ENCODE measurements around the gene ELK3.
A peak's percentile ranks its signal among the peaks of the same experiment; 100 is the strongest.

Gene ELK3

DNA sequence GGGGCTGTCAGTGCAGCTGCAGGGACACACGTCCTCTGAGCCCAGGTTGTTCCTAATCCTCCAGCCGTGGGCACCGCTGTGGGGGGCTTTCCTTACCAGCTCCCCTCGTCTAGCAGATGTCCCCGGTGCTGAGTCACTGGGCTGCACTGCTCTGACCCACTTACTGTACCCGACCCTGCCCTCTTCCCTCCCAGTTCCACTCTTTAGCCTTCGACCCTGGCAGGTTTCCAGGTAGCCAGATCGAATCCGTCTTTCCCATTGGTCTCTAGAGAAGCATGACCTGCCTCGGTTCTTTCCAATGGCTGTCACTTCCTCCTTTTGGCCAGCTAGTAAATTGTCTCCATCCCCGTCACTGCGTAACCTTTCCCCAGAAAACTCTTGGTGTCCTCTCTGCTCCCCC lies 48.4 kb downstream of the ELK3 start:
- H3K18ac ChIP-seq (ENCODE audit: low read length): peak overlapping the region; percentile 69
- H3K27ac ChIP-seq (replicated peaks; ENCODE audit: low read length): no peak overlapping the region
- no peaks in the 10 kb centered on the region for H3K27me3 ChIP-seq (ENCODE audit: control insufficient read depth in 3 of 3, insufficient read depth in 3 of 3, low read depth in 1 of 3, low read length in 3 of 3)
- no peak overlapping the region for H2BK120ac ChIP-seq (ENCODE audit: low read depth, low read length)
- no CpG with 5 or more reads among the region's 12 CpGs for WGBS, 2 donors (ENCODE audit: extremely low coverage in 2 of 2, insufficient read length in 2 of 2, insufficient replicate concordance in 1 of 2)
- no peak for DNase-seq (ENCODE audit: low spot score)
- H3K36me3 ChIP-seq (replicated peaks in 1 of 2; ENCODE audit: control insufficient read depth in 2 of 2, insufficient read depth in 2 of 2, low read length in 2 of 2): peaks cover 0 to 6% of the 10 kb centered on the region in 2 donors
- no peak overlapping the region for H3K9ac ChIP-seq (ENCODE audit: low read depth, low read length, poor library complexity)
- H3K9me3 ChIP-seq (replicated peaks in 1 of 2; ENCODE audit: control insufficient read depth in 2 of 2, insufficient read depth in 1 of 2, low read depth in 1 of 2, low read length in 2 of 2): no peaks in the 10 kb centered on the region
- H4K8ac ChIP-seq (ENCODE audit: low read depth, low read length): no peak overlapping the region
- H3K4me2 ChIP-seq (ENCODE audit: insufficient read depth, low read length, poor library complexity, severe bottlenecking): no peak overlapping the region
- H2BK15ac ChIP-seq (ENCODE audit: low read length): no peak overlapping the region
- H3K4me1 ChIP-seq (ENCODE audit: control insufficient read depth in 2 of 2, insufficient read depth in 1 of 2, low read depth in 1 of 2, low read length in 2 of 2): peaks cover 3 to 13% of the 10 kb centered on the region in 2 donors
- H3K4ac ChIP-seq (ENCODE audit: low read length): no peak overlapping the region
- H2AK5ac ChIP-seq (ENCODE audit: low read depth, low read length): no peak overlapping the region
- no peaks in the 10 kb centered on the region for H3K79me1 ChIP-seq (ENCODE audit: low read depth, low read length)
- no peak overlapping the region for H2BK12ac ChIP-seq (ENCODE audit: low read length)
- H2AFZ ChIP-seq (ENCODE audit: low read length): no peak overlapping the region
- H3K4me3 ChIP-seq (ENCODE audit: low read length in 2 of 2): no peak overlapping the region
- no peak overlapping the region for H2BK5ac ChIP-seq (ENCODE audit: low read length)
- H3K14ac ChIP-seq (ENCODE audit: low read length): no peak overlapping the region
- H4K91ac ChIP-seq (ENCODE audit: low read depth, low read length, poor library complexity): no peak overlapping the region
- H3K23ac ChIP-seq (ENCODE audit: low read depth, low read length, poor library complexity): no peak overlapping the region

- Histone ChIP-seq H3K79me1 (ENCODE audit: low read depth, low read length) (no peaks in the 10 kb centered on the region), H2BK5ac (ENCODE audit: low read length) (no peak overlapping the region), H3K36me3 (replicated peaks in 1 of 2; ENCODE audit: control insufficient read depth in 2 of 2, insufficient read depth in 2 of 2, low read length in 2 of 2) (peaks cover 0 to 18% of the 10 kb centered on the region in 2 donors), H2BK15ac (ENCODE audit: low read length) (no peak overlapping the region), H3K18ac (ENCODE audit: low read length) (no peak overlapping the region), H4K8ac (ENCODE audit: low read depth, low read length) (no peak overlapping the region), H2AFZ (ENCODE audit: low read length) (no peak overlapping the region), H3K27ac (replicated peaks; ENCODE audit: low read length) (no peak overlapping the region), H4K91ac (ENCODE audit: low read depth, low read length, poor library complexity) (no peak overlapping the region), H3K4me2 (ENCODE audit: insufficient read depth, low read length, poor library complexity, severe bottlenecking) (no peak overlapping the region), H3K23ac (ENCODE audit: low read depth, low read length, poor library complexity) (no peak overlapping the region), H3K9ac (ENCODE audit: low read depth, low read length, poor library complexity) (no peak overlapping the region), H3K27me3 (ENCODE audit: control insufficient read depth in 3 of 3, insufficient read depth in 3 of 3, low read depth in 1 of 3, low read length in 3 of 3) (no peaks in the 10 kb centered on the region), H2AK5ac (ENCODE audit: low read depth, low read length) (no peak overlapping the region), H2BK120ac (ENCODE audit: low read depth, low read length) (no peak overlapping the region), H3K4me3 (ENCODE audit: low read length in 2 of 2) (no peak overlapping the region), H3K14ac (ENCODE audit: low read length) (no peak overlapping the region), H3K4ac (ENCODE audit: low read length) (no peak overlapping the region), H3K9me3 (replicated peaks in 1 of 2; ENCODE audit: control insufficient read depth in 2 of 2, insufficient read depth in 1 of 2, low read depth in 1 of 2, low read length in 2 of 2) (no peaks in the 10 kb centered on the region), H2BK12ac (ENCODE audit: low read length) (no peak overlapping the region), H3K4me1 (ENCODE audit: control insufficient read depth in 2 of 2, insufficient read depth in 1 of 2, low read depth in 1 of 2, low read length in 2 of 2) (peaks cover 8 to 10% of the 10 kb centered on the region in 2 donors)
- WGBS, 2 donors (ENCODE audit: extremely low coverage in 2 of 2, insufficient read length in 2 of 2, insufficient replicate concordance in 1 of 2): no CpG with 5 or more reads among the region's 13 CpGs
- DNase-seq (ENCODE audit: low spot score): no peak
These were observed 50.7 kb downstream of the ELK3 start for GRCh38 chr12:96244826-96245225.

- peaks cover 0 to 28% of the 10 kb centered on the region in 2 donors for H3K36me3 ChIP-seq (replicated peaks in 1 of 2; ENCODE audit: control insufficient read depth in 2 of 2, insufficient read depth in 2 of 2, low read length in 2 of 2)
- H3K79me1 ChIP-seq (ENCODE audit: low read depth, low read length): no peaks in the 10 kb centered on the region
- H3K27ac ChIP-seq (replicated peaks; ENCODE audit: low read length): no peak overlapping the region
- no peak overlapping the region for H4K91ac ChIP-seq (ENCODE audit: low read depth, low read length, poor library complexity)
- no peak overlapping the region for H2BK120ac ChIP-seq (ENCODE audit: low read depth, low read length)
- no peak overlapping the region for H3K9ac ChIP-seq (ENCODE audit: low read depth, low read length, poor library complexity)
- no peak overlapping the region for H3K18ac ChIP-seq (ENCODE audit: low read length)
- H3K27me3 ChIP-seq (ENCODE audit: control insufficient read depth in 3 of 3, insufficient read depth in 3 of 3, low read depth in 1 of 3, low read length in 3 of 3): no peaks in the 10 kb centered on the region
- H3K4me3 ChIP-seq (ENCODE audit: low read length in 2 of 2): no peak overlapping the region
- H2BK5ac ChIP-seq (ENCODE audit: low read length): no peak overlapping the region
- peaks cover 0 to 6% of the 10 kb centered on the region in 2 donors for H3K4me1 ChIP-seq (ENCODE audit: control insufficient read depth in 2 of 2, insufficient read depth in 1 of 2, low read depth in 1 of 2, low read length in 2 of 2)
- no peak overlapping the region for H3K4ac ChIP-seq (ENCODE audit: low read length)
- no peak overlapping the region for H3K14ac ChIP-seq (ENCODE audit: low read length)
- no peak overlapping the region for H2AK5ac ChIP-seq (ENCODE audit: low read depth, low read length)
- H2BK15ac ChIP-seq (ENCODE audit: low read length): no peak overlapping the region
- WGBS, 2 donors (ENCODE audit: extremely low coverage in 2 of 2, insufficient read length in 2 of 2, insufficient replicate concordance in 1 of 2): no CpG with 5 or more reads among the region's 36 CpGs
- H3K4me2 ChIP-seq (ENCODE audit: insufficient read depth, low read length, poor library complexity, severe bottlenecking): no peak overlapping the region
- no peak overlapping the region for H4K8ac ChIP-seq (ENCODE audit: low read depth, low read length)
- H3K9me3 ChIP-seq (replicated peaks in 1 of 2; ENCODE audit: control insufficient read depth in 2 of 2, insufficient read depth in 1 of 2, low read depth in 1 of 2, low read length in 2 of 2): no peaks in the 10 kb centered on the region
- DNase-seq (ENCODE audit: low spot score): no peak
- H3K23ac ChIP-seq (ENCODE audit: low read depth, low read length, poor library complexity): no peak overlapping the region
- H2BK12ac ChIP-seq (ENCODE audit: low read length): no peak overlapping the region
- H2AFZ ChIP-seq (ENCODE audit: low read length): no peak overlapping the region
These were observed 52.8 kb downstream of the ELK3 start for GRCh38 chr12:96246926-96247505.

- Histone ChIP-seq H3K4ac (ENCODE audit: low read length) (no peak overlapping the region), H4K8ac (ENCODE audit: low read depth, low read length) (no peak overlapping the region), H3K79me1 (ENCODE audit: low read depth, low read length) (no peaks in the 10 kb centered on the region), H3K14ac (ENCODE audit: low read length) (no peak overlapping the region), H2BK120ac (ENCODE audit: low read depth, low read length) (no peak overlapping the region), H2AFZ (ENCODE audit: low read length) (no peak overlapping the region), H3K23ac (ENCODE audit: low read depth, low read length, poor library complexity) (no peak overlapping the region), H2AK5ac (ENCODE audit: low read depth, low read length) (no peak overlapping the region), H4K91ac (ENCODE audit: low read depth, low read length, poor library complexity) (no peak overlapping the region), H3K9me3 (replicated peaks in 1 of 2; ENCODE audit: control insufficient read depth in 2 of 2, insufficient read depth in 1 of 2, low read depth in 1 of 2, low read length in 2 of 2) (no peaks in the 10 kb centered on the region), H3K4me2 (ENCODE audit: insufficient read depth, low read length, poor library complexity, severe bottlenecking) (no peak overlapping the region), H3K4me3 (ENCODE audit: low read length in 2 of 2) (no peak overlapping the region), H3K9ac (ENCODE audit: low read depth, low read length, poor library complexity) (no peak overlapping the region), H2BK15ac (ENCODE audit: low read length) (no peak overlapping the region), H3K18ac (ENCODE audit: low read length) (no peak overlapping the region), H2BK12ac (ENCODE audit: low read length) (no peak overlapping the region), H3K27me3 (ENCODE audit: control insufficient read depth in 3 of 3, insufficient read depth in 3 of 3, low read depth in 1 of 3, low read length in 3 of 3) (no peaks in the 10 kb centered on the region), H2BK5ac (ENCODE audit: low read length) (no peak overlapping the region), H3K4me1 (ENCODE audit: control insufficient read depth in 2 of 2, insufficient read depth in 1 of 2, low read depth in 1 of 2, low read length in 2 of 2) (peaks cover 0 to 6% of the 10 kb centered on the region in 2 donors), H3K36me3 (replicated peaks in 1 of 2; ENCODE audit: control insufficient read depth in 2 of 2, insufficient read depth in 2 of 2, low read length in 2 of 2) (peaks cover 0 to 28% of the 10 kb centered on the region in 2 donors), H3K27ac (replicated peaks; ENCODE audit: low read length) (no peak overlapping the region)
- DNase-seq (ENCODE audit: low spot score): no peak
- no CpG with 5 or more reads among the region's 13 CpGs for WGBS, 2 donors (ENCODE audit: extremely low coverage in 2 of 2, insufficient read length in 2 of 2, insufficient replicate concordance in 1 of 2)
These were observed 53.4 kb downstream of the ELK3 start for GRCh38 chr12:96247563-96247962.

All from neuronal stem cell (in vitro differentiated cells).